ENCODE data around the gene EXOC3L1.

EXOC3L1 gene

DNA sequence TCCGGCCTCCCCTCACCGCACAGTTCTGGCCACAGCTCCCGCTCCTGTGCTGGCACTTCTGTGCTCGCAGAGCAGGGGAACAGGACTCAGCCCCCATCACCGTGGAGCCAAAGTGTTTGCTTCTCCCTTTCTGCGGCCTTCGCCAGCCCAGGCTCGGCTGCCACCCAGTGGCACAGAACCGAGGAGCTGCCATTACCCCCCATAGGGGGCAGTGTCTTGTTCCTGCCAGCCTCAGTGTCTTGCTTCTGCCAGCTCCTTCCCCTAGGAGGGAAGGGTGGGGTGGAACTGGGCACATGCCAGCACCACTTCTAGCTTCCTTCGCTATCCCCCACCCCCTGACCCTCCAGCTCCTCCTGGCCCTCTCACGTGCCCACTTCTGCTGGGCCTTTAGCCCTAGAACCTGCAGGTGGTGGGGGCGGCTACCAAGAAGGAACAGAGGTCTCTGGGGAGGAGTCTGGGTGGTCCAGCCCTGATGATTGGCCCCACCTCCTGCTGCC is 8.3 kb upstream of the EXOC3L1 start:
- no peak for DNase-seq

DNA sequence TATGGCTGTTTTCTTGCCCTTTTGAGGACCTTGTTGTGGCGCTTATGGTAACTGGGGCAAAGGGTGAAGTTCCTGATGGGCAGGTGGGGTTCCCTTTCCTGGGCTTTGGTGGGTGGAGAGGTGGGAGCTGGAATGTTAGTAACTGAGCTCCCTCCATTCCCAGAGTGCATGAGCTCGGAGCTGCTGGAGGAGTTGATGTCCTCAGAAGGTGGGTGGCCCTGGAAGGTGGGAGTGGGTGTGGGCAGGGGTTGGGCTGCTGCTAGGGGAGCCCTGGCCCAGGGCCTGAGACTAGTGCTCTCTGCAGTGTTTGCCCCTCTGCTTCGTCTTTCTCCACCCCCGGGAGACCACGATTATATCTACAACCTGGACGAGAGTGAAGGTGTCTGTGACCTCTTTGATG is 7.8 kb upstream of the EXOC3L1 start:
- DNase-seq, result no peak

GRCh38 chr16:67196881-67197280 is 6.9 kb upstream of the EXOC3L1 start:
- DNase-seq, result no peak

GRCh38 chr16:67195676-67196075 is 5.7 kb upstream of the EXOC3L1 start:
- DNase-seq, result no peak

DNA sequence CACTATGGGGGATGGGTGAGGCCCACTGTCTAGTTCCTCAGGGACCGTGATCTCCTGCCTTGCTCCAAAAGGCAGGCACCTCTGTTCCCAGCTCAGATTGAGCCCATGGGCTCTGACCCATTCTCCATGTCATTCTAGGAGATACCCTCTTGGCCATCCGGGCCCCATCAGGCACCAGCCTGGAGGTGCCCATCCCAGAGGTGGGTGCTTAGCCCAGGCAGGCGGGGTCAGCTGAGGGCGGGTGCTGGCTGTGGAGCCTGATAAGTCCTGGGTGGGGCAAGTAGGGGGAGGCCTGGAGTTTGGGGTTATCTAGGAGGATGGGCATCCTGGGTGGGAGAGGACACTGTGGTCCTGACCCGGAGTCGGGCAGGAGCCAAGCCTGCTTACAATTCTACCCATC is 4.3 kb upstream of the EXOC3L1 start:
- DNase-seq, result no peak

DNA sequence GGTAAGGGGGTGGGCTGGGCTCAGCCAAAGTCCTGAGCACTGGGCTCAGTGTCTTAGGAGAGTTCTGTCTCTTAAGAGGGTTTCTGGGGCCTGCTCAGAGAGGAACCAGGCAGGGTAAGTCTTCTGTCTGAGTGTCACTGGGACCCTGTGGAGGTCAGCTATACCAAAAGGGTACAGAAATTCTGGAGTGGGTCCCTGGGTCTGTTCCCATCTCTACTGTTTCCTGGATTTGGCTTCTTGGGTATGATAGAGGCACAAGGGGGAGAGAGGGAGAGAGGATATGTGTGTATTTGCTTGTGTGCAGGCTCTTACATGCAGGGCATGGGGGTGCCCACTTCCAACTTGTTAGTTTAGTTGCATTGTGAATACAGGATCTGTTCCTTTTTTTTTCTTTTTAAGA is 3.6 kb upstream of the EXOC3L1 start:
- DNase-seq, result no peak

- no peak for DNase-seq
These were observed 2.9 kb upstream of the EXOC3L1 start for GRCh38 chr16:67192781-67193361.

DNA sequence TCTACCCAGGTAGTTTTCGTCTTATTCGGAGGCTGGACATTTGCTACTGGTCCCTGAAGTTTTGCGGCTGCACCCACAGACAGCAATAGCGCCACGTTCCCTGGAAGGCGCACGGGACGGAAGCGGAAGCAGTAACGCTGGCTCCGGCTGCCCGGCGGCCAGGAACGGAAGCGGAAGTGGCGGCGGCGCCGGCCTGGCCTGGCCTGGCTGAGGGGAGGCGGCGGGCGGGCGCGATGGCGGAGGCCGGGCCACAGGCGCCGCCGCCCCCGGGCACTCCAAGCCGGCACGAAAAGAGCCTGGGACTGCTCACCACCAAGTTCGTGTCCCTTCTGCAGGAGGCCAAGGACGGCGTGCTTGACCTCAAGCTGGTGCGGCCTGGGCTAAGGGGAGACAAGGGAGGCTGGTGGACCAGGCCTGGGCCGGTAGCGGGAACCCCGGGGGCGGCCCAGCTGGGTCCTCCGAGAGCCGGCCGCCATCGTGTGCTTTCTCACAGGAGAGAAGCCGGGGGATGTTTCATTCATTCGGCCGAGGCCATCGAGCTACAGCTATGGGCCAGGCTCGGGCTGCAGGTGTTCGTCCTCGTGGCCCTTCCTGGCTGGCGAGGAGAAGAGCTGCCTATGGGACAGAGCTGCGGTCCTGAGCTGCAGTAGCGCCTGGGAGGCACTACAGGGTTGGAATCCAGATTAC is 2.2 kb upstream of the EXOC3L1 start, which contains the start of gene E2F4:
Gene E2F4 (plus strand): TSS at position 161 of the 687 bp plus-strand sequence. CDS start 73 bp downstream, at position 234.
- peak; percentile 35 for DNase-seq

DNA sequence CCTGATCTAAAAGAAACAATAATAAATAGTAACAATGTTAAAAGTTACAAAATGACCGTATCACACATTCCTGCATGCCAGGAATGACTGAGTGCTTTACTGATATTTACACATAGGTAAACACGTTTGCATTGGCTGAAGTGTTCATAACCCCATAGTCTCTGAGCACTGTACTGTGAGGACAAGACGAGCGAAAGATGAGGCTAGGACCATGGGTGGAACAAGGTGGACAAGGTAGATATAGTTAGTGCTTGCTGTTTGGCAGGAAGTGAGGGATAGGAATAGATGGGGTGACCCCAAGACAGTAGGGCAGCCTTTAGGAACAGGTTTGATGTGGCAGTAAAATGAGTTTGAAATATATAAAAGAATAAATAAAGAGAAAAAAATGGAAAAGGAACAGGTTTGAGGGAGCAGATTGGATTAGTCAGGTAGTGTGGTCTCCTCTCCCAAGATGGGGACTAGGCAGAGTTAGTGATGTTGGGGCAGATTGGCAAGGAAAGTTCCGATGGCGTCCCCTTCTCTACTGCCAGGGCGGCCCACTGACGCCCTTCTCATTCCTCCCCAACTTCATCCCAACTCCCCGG is 1.6 kb upstream of the EXOC3L1 start:
- no peak for DNase-seq

DNA sequence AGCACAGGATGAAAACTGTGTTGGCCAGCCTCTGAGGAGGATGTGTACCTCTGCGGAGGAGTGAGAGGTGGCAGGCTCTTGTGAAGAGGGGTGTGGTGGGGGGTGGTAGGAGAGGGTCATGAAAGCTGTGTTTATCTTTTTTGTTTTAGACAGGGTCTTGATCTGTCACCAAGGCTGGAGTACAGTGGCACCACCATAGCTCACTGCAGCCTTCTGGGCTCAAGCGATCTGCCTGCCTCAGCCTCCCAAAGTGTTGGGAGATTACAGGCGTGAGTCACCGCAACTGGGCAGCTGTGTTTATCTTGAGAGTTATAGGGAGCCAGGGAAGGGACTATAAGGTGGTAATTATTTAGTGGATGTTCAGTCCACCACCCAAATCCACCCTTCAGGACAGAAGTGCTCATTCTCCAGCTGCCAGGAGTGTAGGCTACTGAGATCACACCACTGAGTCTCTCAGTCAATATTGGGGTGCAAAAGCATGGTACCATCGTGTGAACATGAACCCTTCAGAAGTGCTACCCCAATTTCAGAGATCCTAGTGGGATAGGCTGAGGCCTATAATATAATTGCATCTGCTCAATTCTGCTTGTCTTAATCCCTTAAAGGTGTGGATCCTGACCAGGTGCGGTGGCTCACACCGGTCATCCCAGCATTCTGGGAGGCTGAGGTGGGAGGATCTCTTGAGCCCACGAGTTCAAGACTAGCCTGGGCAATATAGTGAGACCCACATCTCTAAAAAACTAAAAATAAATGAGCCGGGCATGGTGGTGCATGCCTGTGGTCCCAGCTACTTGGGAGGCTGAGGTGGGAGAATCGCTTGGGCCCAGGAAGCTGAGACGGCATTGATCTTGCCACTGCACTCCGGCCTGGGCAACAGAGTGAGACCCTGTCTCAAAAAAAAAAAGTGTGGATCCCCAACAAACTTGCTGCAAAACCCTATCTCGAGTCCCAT is 788 bp upstream of the EXOC3L1 start:
- DNase-seq, result no peak

DNA sequence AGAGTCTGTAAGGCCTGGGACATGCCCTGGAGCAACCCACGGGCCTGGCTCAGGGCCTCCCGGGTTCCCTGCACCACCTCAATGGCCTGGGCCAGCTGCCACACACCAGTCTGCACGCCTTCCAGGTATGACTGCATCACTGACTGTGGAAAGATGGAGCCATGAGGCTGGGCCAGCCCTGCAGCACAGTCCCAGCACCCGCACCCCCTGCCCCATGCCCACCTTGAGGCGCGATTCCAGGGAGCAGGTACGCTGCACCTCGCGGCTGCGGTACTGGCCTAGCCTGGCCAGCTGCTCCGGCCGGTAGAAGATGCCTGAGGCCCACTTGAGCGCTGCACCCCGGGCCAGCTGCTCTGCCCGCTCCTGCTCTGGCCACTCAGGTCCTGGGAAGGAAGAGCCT is 1.1 kb downstream of the EXOC3L1 start:
- DNase-seq, result no peak

- DNase-seq, result no peak
These were observed 1.6 kb downstream of the EXOC3L1 start for GRCh38 chr16:67188323-67188722.

GRCh38 chr16:67187175-67187890 is 2.6 kb downstream of the EXOC3L1 start:
- no peak for DNase-seq

DNA sequence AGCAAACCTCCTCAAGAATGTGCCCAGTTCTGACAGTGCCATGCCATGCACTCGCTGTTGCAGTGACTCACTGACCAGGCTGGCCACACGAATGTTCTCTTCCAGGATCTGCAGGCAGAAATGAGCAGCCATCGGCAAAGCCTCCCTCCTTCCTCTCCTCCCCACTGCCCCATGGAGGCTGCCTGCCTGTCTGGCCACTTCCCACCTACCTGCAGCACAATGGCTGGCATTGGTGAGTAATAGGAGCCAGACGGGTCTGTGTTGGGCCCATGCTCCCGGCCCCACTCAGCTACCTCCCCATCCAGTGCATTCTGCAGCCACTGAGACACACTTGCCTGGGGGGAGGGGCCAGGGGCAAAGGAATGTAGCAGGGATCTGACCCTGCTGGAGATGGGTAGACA is 3.4 kb downstream of the EXOC3L1 start:
- no peak for DNase-seq

- no peak for DNase-seq
These were observed 4.2 kb downstream of the EXOC3L1 start for GRCh38 chr16:67185651-67186134.

- DNase-seq, result no peak
These were observed 4.8 kb downstream of the EXOC3L1 start for GRCh38 chr16:67184995-67185650.

DNA sequence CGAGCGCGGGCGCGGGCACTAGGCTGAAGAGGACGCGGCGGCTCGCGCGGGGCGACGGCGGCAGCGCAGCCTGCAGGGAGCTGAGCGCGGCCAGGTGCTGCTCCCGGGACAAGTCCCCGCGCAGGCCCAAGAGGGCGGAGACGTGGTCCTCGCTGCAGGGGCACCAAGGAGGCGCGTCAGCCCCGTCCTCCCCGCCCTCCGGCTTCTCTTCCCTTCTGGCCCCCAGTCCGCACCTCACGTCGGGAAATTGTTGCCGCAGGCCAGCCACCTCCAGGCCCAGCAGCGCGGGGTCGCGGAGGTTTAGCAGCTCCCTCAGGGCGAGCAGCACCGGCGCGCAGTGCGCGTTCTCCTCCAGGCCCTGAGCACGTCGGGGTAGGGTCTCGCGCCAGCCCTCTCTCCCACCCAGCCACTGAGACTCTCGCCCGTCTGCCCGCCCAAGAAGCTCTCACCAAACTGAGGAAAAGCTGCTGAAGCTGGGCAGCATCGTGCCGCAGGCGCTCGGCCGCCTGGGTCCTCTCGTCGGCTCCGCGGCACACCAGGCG is 5.4 kb downstream of the EXOC3L1 start:
- no peak for DNase-seq

GRCh38 chr16:67183627-67184452 is 6.1 kb downstream of the EXOC3L1 start, which contains the start of gene MATCAP1:
Gene MATCAP1, minus strand, starts transcription at chr16:67183963. Its CDS starts 3,353 bp downstream, at chr16:67180610.
- DNase-seq, result peak; percentile 91

GRCh38 chr16:67183284-67183626 is 6.7 kb downstream of the EXOC3L1 start:
- DNase-seq, result no peak

DNA sequence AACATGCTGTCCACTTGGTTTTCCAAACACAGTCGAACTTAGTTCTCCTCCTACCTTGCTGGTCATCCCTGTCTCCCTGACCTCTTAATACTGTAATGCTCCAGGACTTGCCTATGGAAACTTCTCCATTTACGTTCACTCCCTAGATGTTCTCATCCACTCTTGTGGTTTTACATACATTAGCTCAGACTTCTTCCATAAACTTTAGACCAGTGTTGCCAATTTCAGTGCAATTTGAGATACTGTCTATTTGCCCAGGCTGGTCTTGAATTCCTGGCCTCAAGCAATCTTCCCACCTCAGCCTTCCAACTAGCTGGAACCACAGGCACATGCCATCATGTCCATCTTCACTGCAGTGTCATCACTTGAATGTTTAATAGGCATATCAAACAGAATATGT is 7.6 kb downstream of the EXOC3L1 start:
- DNase-seq, result no peak
